GM19351 (cell line): Measurements from ENCODE around the gene ETFDH.
"Not testable (repeated sequence)": the region's sequence is repeated elsewhere in the genome, so short reads cannot be mapped to it uniquely, and the experiment has no call there.

ENCODE experiments used
- ATAC-seq: cut with Tn5 transposase; IDR thresholded peaks from one replicate; pipeline ENCODE4 v1.9.1; 2021; ENCODE audit warnings: mild to moderate bottlenecking, moderate library complexity; ENCODE audit not compliant: unreplicated experiment

The ETFDH gene

DNA sequence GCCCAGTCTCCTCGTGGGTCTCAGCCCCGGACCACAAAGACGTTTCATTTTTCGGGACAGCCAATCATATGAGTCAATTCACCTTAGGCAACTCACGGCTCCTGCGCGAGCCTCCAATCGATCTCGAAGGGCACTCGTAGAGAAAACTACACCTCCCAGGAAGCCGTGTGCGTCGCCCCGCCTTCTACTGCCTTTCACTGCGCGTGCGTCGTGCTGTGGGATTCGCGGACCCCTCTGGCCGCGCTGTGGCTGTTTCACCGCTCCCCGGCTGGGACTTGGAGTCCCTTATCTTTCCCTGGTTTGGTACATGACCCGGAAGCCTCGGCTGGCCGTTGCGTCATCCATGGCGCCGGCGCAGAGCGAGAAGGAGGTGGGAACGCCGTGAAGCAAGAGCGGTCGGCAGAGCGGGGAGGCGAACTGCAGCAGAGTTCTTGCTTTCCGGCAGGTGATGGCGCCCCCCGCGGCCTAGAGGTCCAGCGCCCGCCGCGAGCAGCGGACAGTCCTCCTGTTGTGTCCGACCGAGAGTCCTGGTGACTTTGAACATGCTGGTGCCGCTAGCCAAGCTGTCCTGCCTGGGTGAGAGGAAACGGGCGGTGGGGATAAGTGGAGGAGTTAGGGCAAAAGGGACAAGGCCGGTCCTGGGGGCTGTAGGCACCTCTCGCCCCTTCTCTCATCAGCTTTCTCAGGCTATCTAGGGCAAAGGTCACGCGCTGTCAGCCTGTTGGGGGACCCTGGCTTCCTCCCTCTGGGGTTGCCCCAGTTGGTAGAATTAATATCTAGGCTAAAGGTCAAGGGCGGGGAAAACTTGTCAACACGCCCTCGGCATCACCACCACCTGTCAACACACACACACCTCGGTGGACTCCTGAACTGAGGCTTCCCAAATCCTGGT lies at the start of gene ETFDH:
TSS of gene ETFDH (plus strand) at position 382 of the 892 bp plus-strand sequence. CDS start at position 543, 161 bp downstream.
- peak; percentile 77 for ATAC-seq

- peak; percentile 95 for ATAC-seq
These were observed 47.1 kb upstream of the ETFDH start for GRCh38 chr4:158624889-158625478.

- ATAC-seq: no peak
These were observed 46.6 kb upstream of the ETFDH start for GRCh38 chr4:158625544-158625943.

GRCh38 chr4:158630893-158631292 lies 41.2 kb upstream of the ETFDH start:
- ATAC-seq: no peak

- ATAC-seq: no peak
These were observed 35.5 kb upstream of the ETFDH start for GRCh38 chr4:158636619-158637018.

DNA sequence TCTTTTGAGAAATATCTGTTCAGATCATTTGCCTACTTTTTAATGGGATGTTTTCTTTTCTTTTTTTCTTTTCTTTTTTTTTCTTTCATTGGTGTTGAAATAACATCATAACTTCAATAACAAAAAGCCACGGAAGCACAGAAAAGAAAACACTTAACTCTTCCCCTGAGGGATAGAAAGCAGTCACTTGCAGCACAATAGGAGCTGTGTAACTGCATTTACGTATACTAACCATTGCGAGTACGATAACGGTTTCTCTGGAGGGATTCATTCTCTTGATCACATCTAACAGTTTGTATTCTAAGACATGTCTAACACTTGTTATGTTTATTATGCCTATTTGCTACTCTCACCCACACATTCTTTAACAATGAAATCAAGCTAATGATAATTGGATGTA lies 27.7 kb upstream of the ETFDH start:
- no peak for ATAC-seq

GRCh38 chr4:158644760-158645159 lies 27.3 kb upstream of the ETFDH start:
- no peak for ATAC-seq

- no peak for ATAC-seq
These were observed 22.9 kb upstream of the ETFDH start for GRCh38 chr4:158649111-158649680.

- ATAC-seq: peak; percentile 41
These were observed 19.2 kb upstream of the ETFDH start for GRCh38 chr4:158652920-158653319.

GRCh38 chr4:158656439-158656838 lies 15.7 kb upstream of the ETFDH start:
- ATAC-seq: no peak

DNA sequence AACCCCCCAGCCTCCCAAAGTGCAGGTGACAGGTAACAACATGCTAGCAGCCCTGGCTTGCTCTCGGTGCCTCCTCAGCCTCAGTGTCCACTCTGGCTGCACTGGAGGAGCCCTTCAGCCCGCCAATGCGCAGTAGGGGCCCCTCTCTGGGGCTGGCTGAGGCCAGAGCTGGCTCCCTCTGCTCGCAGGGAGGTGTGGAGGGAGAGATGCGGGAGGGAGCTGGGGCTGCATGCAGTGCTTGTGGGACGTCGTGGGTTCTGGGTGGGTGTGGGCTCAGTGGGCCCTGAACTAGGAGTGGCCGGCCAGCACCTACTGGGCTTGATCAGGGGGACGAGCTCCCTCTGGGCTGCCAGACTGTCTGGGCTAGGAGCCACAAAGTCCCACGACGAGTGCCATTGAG lies 14.8 kb upstream of the ETFDH start:
- no peak for ATAC-seq

- ATAC-seq: not testable (repeated sequence)
These were observed 8.8 kb upstream of the ETFDH start for GRCh38 chr4:158663255-158663654.

DNA sequence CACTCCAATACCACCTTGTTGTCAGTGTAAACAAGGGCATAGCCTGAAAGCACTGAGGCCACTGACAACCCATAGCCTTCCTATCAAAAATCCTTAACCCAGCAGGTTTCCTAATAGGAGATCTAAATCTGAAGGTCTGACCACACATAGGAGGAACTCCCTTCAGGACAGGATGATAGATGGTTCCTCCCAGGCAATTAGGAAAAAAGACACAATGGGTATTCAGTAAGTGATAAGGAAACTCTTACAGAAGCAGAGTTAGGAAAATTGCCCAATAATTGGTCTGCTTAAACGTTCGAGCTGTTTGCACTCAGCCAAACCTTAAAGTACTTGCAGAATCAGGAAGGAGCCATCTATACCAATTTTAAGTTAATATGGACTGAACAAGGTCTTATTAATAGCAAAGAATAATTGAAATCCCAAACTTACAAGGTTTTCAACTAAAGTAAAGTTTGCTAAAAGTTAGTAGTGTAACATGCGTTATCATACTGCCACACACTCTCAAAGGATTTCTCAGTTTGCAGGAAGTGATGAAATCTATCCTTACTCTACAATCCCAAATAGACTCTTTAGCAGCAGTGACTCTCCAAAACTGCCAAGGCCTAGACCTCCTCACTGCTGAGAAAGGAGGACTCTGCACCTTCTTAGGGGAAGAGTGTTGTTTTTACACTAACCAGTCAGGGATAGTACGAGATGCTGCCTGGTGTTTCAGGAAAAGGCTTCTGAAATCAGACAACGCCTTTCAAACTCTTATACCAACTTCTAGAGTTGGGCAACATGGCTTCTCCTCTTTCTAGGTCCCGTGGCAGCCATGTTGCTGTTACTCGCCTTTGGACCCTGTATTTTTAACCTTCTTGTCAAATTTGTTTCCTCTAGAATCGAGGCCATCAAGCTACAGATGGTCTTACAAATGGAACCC lies 8.1 kb upstream of the ETFDH start:
- ATAC-seq: not testable (repeated sequence)

GRCh38 chr4:158664806-158665205 lies 7.3 kb upstream of the ETFDH start:
- ATAC-seq: no peak

DNA sequence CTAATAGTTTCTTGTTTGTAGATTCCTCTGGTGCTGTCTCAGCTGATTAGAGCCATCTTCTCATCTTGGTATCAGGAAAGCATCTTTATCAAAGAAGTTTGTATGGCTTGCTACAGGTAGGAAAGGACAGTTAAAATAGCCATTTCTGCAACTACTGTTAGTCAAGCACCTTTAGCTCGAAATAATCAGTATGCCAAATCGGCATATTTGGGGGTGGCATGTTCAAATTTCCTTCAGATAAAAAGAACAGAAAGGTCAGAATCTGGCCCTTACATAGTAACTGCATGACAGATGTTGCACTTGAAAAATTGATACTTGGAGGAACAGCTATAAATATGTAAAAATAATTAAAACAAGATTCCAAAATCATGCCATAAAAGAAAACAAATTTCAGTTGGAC lies 5.2 kb upstream of the ETFDH start:
- ATAC-seq: no peak

- no peak for ATAC-seq
These were observed 4.4 kb upstream of the ETFDH start for GRCh38 chr4:158667651-158668198.

- ATAC-seq: no peak
These were observed 2.8 kb upstream of the ETFDH start for GRCh38 chr4:158669310-158669709.

DNA sequence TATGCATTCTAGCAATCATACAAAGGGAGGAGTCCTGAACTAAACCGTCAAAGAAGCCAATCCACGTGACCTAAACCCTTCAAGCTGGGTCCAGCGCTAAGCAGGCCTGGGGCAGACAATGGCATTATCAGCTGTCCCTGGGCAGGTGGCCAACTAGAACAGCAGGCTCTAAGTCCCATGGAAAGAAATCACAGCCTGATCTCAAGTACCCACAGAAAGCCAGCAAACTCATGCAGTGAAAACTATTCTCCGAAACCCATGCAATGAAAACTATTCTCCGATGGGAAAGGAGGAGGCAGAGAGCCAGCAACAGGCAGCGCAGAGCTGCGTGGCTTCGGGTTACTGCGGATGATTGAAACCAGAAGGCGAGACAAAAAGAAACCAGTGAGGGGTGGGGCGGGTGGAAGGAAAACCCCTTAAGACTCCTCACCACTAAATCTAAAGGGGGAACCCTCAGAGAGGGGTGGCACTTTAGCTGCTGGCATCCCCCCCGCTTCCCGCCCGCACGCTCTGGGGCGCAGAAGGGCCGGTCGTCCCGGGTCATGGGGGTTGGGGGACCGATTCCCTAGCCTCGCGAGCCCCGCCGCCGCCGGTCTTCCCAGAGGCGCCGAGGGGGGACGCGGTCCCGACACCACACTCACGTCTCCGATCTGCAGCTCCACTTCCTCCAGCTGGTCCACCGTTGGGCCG lies 976 bp upstream of the ETFDH start:
- ATAC-seq: peak; percentile 26

DNA sequence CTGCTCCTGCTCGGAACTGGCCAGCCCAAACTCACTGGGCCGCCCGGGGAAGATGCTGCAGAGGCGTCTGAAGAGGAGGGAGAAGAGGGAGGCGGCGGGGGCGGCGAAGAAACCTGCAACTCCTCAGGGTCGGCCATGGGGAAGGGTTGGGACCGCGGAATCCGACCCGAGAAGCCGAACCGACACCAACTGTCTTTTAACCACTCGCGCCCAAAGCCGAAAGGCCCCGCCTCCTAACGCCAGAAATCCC lies 506 bp upstream of the ETFDH start, which contains the start of gene C4orf46:
TSS of gene C4orf46 (minus strand) at position 223 of the 250 bp plus-strand sequence. CDS start at position 137, 86 bp downstream.
- ATAC-seq: no peak

DNA sequence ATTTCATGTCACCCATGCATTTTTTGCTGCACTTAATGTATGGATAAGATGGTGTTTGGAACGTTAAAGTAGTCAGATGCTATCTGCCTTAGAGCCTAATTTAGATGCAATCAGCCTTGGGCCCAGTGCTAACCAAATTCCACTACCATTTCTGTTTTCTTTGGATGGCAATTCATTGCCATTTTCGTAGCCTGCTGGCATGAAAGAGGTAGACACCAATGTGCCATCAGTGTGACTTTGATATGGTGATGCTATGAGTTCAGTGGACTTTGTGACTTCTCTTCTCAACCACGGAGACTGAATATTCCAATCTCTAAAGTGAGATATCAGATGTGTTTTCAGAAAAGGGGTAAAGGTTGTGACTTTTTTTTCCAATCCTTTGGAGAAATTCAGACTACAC lies 1.5 kb downstream of the ETFDH start:
- no peak for ATAC-seq
